Measurements from ENCODE around the gene RFPL3. TPM values are rescaled to one million over a fixed set of nuclear protein-coding genes. Genes with fewer than 3 reads are reported as not detected.

The RFPL3 gene
- total and polyA plus RNA-seq, 9 donors, result 0.35 TPM; not detected in 8

GRCh38 chr22:32407936-32408335, 50.3 kb downstream of the RFPL3 start:
- no CpG with 5 or more reads among the region's 2 CpGs for WGBS (ENCODE audit: insufficient coverage)
- no peak overlapping the region for H3K4me3 ChIP-seq (ENCODE audit: low read length)
- H3K9me3 ChIP-seq (replicated peaks; ENCODE audit: control insufficient read depth, low read depth, low read length), result no peaks in the 10 kb centered on the region

DNA sequence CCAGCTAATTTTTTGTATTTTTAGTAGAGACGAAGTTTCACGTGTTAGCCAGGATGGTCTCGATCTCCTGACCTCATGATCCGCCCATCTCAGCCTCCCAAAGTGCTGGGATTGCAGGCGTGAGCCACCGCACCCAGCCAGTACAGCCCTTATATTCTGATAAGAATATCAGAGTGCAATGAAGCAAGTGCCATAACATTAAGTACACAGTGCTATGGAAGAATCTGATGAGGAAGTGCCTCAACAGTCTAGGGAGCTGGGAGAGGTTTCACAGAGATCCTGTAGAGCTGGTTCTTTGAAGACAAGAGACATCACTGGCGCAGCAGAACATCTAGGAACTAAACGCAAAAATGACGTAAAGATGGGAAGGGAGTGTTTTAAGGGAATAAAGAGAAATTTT, 52.3 kb downstream of the RFPL3 start:
- Histone ChIP-seq H3K9me3 (replicated peaks; ENCODE audit: control insufficient read depth, low read depth, low read length) (no peaks in the 10 kb centered on the region), H3K27me3 (ENCODE audit: control insufficient read depth, insufficient read depth, low read length) (no peaks in the 10 kb centered on the region), H3K36me3 (ENCODE audit: control insufficient read depth, insufficient read depth, low read length) (peaks cover 24% of the 10 kb centered on the region), H3K4me3 (ENCODE audit: low read length) (no peak overlapping the region), H3K27ac (ENCODE audit: low read length) (no peak overlapping the region), H3K4me1 (ENCODE audit: control insufficient read depth, insufficient read depth, low read length) (peaks cover 16% of the 10 kb centered on the region)
- 88% methylated on average over 3 of the region's 9 CpGs for WGBS (ENCODE audit: insufficient coverage)
- DNase-seq, result no peak

More at GRCh38 chr22:32407936-32408335, 50.3 kb downstream of the RFPL3 start:
- H3K4me1 ChIP-seq (ENCODE audit: control insufficient read depth, insufficient read depth, low read length), result peaks cover 16% of the 10 kb centered on the region
- no peak for DNase-seq
- no peaks in the 10 kb centered on the region for H3K27me3 ChIP-seq (ENCODE audit: control insufficient read depth, insufficient read depth, low read length)
- H3K36me3 ChIP-seq (ENCODE audit: control insufficient read depth, insufficient read depth, low read length), result peaks cover 39% of the 10 kb centered on the region
- no peak overlapping the region for H3K27ac ChIP-seq (ENCODE audit: low read length)

GRCh38 chr22:32410459-32410858, 52.8 kb downstream of the RFPL3 start:
- no peak overlapping the region for H3K4me3 ChIP-seq (ENCODE audit: low read length)
- no peak for DNase-seq
- H3K36me3 ChIP-seq (ENCODE audit: control insufficient read depth, insufficient read depth, low read length), result peaks cover 24% of the 10 kb centered on the region
- WGBS (ENCODE audit: insufficient coverage), result no CpG with 5 or more reads among the region's 4 CpGs
- H3K9me3 ChIP-seq (replicated peaks; ENCODE audit: control insufficient read depth, low read depth, low read length), result no peaks in the 10 kb centered on the region
- H3K27me3 ChIP-seq (ENCODE audit: control insufficient read depth, insufficient read depth, low read length), result no peaks in the 10 kb centered on the region
- H3K4me1 ChIP-seq (ENCODE audit: control insufficient read depth, insufficient read depth, low read length), result peaks cover 16% of the 10 kb centered on the region
- H3K27ac ChIP-seq (ENCODE audit: low read length), result no peak overlapping the region

Other genes starting within 250 kb of the RFPL3 start
- not detected for gene C22orf42, start 198.6 kb upstream of the RFPL3 start, total RNA-seq
- not detected for gene C22orf42, start 198.6 kb upstream of the RFPL3 start, polyA plus RNA-seq (ENCODE audit: insufficient read depth in 1 of 8, insufficient read length in 8 of 8, low replicate concordance in 1 of 8)
- not detected for gene RFPL2, start 152.8 kb upstream of the RFPL3 start, total RNA-seq
- under 1 TPM in 3 of 8 donors, not detected in 5; 0.10 to 0.28 (median 0.12) TPM for gene RFPL2, start 152.8 kb upstream of the RFPL3 start, polyA plus RNA-seq (ENCODE audit: insufficient read depth in 1 of 8, insufficient read length in 8 of 8, low replicate concordance in 1 of 8)
- 0.49 TPM for gene SLC5A4, start 102.5 kb upstream of the RFPL3 start, total RNA-seq
- gene SLC5A4, start 102.5 kb upstream of the RFPL3 start, polyA plus RNA-seq (ENCODE audit: insufficient read depth in 1 of 8, insufficient read length in 8 of 8, low replicate concordance in 1 of 8), result under 1 TPM; 0.19 to 0.96 (median 0.56) TPM
- gene RTCB, start 54.4 kb downstream of the RFPL3 start, total RNA-seq, result 74.5 TPM
- gene RTCB, start 54.4 kb downstream of the RFPL3 start, polyA plus RNA-seq (ENCODE audit: insufficient read depth in 1 of 8, insufficient read length in 8 of 8, low replicate concordance in 1 of 8), result 10 to 100 TPM; 53.9 to 72.4 (median 60.8) TPM
- gene BPIFC, start 106.6 kb downstream of the RFPL3 start, total RNA-seq, result not detected
- gene BPIFC, start 106.6 kb downstream of the RFPL3 start, polyA plus RNA-seq (ENCODE audit: insufficient read depth in 1 of 8, insufficient read length in 8 of 8, low replicate concordance in 1 of 8), result under 1 TPM in 1 of 8 donors, not detected in 7; 0.28 TPM
- gene FBXO7, start 116.9 kb downstream of the RFPL3 start, total RNA-seq, result 62.2 TPM
- 10 to 100 TPM; 53.2 to 65.9 (median 60.6) TPM for gene FBXO7, start 116.9 kb downstream of the RFPL3 start, polyA plus RNA-seq (ENCODE audit: insufficient read depth in 1 of 8, insufficient read length in 8 of 8, low replicate concordance in 1 of 8)

Measured in muscle of leg (tissue), 11 donors.